Measurements from ENCODE around the gene DNM2.

GRCh38 chr19:10763411-10763810, 45.5 kb downstream of the DNM2 start:
- TF ChIP-seq CTCF (IDR thresholded peaks at IDR 0.05) (no peak), POLR2A (IDR thresholded peaks at IDR 0.05) (no peak), POLR2AphosphoS5 (IDR thresholded peaks at IDR 0.05) (no peak)
